ENCODE measurements around the gene YIF1A. TPM values are rescaled to one million over a fixed set of nuclear protein-coding genes. Genes with fewer than 3 reads are reported as not detected.

YIF1A gene
- total and polyA plus RNA-seq, 7 donors = 30.3 to 104 (median 59.2) TPM

DNA sequence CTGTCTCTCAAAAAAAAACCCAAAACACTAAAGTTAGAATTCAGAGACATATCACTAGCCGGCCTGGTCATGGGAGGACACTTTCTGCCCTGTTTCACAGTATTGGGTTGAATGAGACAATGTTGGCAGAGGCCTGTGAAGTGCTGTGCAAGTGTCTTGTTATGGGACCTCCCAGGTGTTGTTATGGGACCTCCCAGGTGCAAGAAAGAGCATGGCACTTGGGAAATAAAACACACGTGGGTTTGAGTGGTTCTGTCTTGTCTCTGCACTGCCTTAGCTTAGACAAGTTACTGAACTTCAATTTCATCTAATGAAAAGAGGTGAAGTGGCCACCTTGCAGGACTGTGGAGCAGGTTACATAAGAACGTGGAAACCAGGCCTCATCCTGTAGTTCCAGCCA, 49.4 kb downstream of the YIF1A start:
- Histone ChIP-seq H3K4me1 (no peaks in the 10 kb centered on the region), H3K9me3 (no peaks in the 10 kb centered on the region), H3K27me3 (no peaks in the 10 kb centered on the region), H3K36me3 (peaks cover under 1 to 82% (median 32%) of the 10 kb centered on the region in 4 donors), H3K27ac (no peak overlapping the region), H3K4me3 (no peak overlapping the region)
- TF ChIP-seq, protein P1, sequence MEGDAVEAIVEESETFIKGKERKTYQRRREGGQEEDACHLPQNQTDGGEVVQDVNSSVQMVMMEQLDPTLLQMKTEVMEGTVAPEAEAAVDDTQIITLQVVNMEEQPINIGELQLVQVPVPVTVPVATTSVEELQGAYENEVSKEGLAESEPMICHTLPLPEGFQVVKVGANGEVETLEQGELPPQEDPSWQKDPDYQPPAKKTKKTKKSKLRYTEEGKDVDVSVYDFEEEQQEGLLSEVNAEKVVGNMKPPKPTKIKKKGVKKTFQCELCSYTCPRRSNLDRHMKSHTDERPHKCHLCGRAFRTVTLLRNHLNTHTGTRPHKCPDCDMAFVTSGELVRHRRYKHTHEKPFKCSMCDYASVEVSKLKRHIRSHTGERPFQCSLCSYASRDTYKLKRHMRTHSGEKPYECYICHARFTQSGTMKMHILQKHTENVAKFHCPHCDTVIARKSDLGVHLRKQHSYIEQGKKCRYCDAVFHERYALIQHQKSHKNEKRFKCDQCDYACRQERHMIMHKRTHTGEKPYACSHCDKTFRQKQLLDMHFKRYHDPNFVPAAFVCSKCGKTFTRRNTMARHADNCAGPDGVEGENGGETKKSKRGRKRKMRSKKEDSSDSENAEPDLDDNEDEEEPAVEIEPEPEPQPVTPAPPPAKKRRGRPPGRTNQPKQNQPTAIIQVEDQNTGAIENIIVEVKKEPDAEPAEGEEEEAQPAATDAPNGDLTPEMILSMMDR (IDR thresholded peaks at IDR 0.05) = no peak
- TF ChIP-seq POLR2AphosphoS5 (IDR thresholded peaks at IDR 0.05) (no peak), EP300 (IDR thresholded peaks at IDR 0.05) (no peak), POLR2A (IDR thresholded peaks at IDR 0.05) (no peak)
- intact Hi-C loops (cut with DNase I) = no loop called here
- 84 to 87% methylated on average over 3 of the region's 3 CpGs for WGBS, 2 donors
- DNase-seq = no peak

DNA sequence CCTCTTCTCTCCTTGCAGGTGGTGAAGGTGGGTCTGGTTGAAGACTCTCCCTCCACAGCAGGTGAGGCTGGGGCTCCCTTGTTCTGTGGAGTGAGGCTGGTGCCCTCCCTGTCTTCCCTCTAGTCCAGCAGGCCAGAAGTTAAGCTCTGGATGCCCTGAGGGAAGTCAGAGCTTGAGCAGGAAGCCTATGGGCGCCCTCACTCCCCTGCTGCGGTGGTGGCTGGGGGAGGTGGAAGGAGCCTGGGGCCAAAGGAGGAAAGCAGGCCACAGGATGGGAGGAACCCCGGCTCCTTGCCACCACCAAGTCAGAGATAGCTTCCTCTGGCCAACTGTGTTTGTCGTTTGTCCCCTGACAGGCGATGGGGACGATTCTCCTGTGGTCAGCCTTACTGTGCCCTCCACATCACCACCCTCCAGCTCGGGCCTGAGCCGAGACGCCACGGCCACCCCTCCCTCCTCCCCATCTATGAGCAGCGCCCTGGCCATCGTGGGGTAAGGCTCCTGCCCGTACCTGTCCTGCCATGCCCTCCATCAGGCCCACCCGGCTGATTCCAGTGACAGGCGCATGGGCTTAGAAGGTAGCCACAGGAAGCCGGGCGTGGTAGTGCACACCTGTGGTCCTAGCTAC, 50.0 kb downstream of the YIF1A start:
- 94% methylated on average over 17 of the region's 17 CpGs for WGBS, 2 donors
- Histone ChIP-seq H3K27ac (no peak overlapping the region), H3K4me1 (no peaks in the 10 kb centered on the region), H3K27me3 (no peaks in the 10 kb centered on the region), H3K36me3 (peaks cover 6 to 88% (median 35%) of the 10 kb centered on the region in 4 donors), H3K9me3 (no peaks in the 10 kb centered on the region), H3K4me3 (no peak overlapping the region)
- intact Hi-C loops (cut with DNase I) = no loop called here
- DNase-seq = no peak
- no peak for TF ChIP-seq EP300 (IDR thresholded peaks at IDR 0.05)
- TF ChIP-seq, protein P1 (IDR thresholded peaks at IDR 0.05) = no peak
- no peak for TF ChIP-seq POLR2AphosphoS5 (IDR thresholded peaks at IDR 0.05)
- no peak for TF ChIP-seq POLR2A (IDR thresholded peaks at IDR 0.05)

DNA sequence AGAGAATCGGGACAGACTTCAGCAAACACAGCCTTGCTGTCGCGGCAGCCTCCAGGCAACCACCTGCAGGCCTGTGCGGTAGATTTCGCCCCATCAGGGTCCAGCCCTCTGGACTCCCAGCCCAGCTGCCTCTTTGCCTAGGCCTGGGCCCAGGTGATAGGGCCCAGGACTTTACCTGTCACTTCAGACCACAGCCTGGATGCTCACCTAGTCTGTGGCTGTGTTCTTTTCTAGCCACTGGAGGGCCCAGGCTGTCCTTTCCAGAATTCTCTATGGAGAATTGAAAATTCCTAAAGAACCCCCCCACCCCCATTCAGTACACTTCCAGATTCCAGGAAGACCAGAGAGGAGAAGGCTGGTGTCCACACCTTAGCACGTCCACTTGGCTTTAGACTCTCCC, 51.1 kb downstream of the YIF1A start:
- H3K9me3 ChIP-seq = no peaks in the 10 kb centered on the region
- 96 to 97% methylated on average over 6 of the region's 6 CpGs for WGBS, 2 donors
- H3K4me1 ChIP-seq = no peaks in the 10 kb centered on the region
- intact Hi-C loops (cut with DNase I) = no loop called here
- DNase-seq = no peak
- TF ChIP-seq EP300 (IDR thresholded peaks at IDR 0.05) (no peak), POLR2A (IDR thresholded peaks at IDR 0.05) (no peak), POLR2AphosphoS5 (IDR thresholded peaks at IDR 0.05) (no peak)
- TF ChIP-seq, protein P1 (IDR thresholded peaks at IDR 0.05) = no peak
- no peak overlapping the region for H3K4me3 ChIP-seq
- no peaks in the 10 kb centered on the region for H3K27me3 ChIP-seq
- H3K36me3 ChIP-seq = peaks cover 9 to 90% (median 45%) of the 10 kb centered on the region in 4 donors
- no peak overlapping the region for H3K27ac ChIP-seq

DNA sequence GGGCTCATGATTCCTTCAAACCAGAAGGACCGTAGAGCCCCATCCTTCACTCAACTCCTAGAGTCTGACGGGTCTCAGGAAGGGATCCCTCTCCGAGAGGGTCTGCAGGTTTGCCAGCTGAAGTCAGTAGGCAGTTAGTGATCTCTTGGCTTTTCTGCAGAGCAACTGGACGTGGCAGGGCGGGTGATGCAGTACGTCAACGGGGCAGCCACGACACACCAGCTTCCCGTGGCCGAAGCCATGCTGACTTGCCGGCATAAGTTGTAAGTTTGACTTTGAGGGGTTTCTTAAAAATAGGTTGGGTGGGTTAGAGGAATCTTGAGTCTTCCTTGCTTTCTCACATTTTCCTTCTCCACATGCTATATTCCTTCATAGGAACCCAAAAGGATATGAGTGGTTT, 53.8 kb downstream of the YIF1A start:
- intact Hi-C loops (cut with DNase I) = no loop called here
- H3K27me3 ChIP-seq = no peaks in the 10 kb centered on the region
- H3K4me3 ChIP-seq = no peak overlapping the region
- H3K9me3 ChIP-seq = no peaks in the 10 kb centered on the region
- no peak for DNase-seq
- WGBS, 2 donors = 95 to 96% methylated on average over 11 of the region's 11 CpGs
- no peak for TF ChIP-seq POLR2AphosphoS5 (IDR thresholded peaks at IDR 0.05)
- no peak for TF ChIP-seq POLR2A (IDR thresholded peaks at IDR 0.05)
- TF ChIP-seq, protein P1 (IDR thresholded peaks at IDR 0.05) = no peak
- no peak for TF ChIP-seq EP300 (IDR thresholded peaks at IDR 0.05)
- H3K36me3 ChIP-seq = peaks cover 9 to 90% (median 57%) of the 10 kb centered on the region in 4 donors
- H3K4me1 ChIP-seq = no peaks in the 10 kb centered on the region
- H3K27ac ChIP-seq = no peak overlapping the region

Other genes with a start within 250 kb of the YIF1A start
- not detected for gene GAL3ST3, start 240.0 kb downstream of the YIF1A start, total RNA-seq
- gene GAL3ST3, start 240.0 kb downstream of the YIF1A start, polyA plus RNA-seq = under 1 TPM in 1 of 3 donors, not detected in 2; 0.04 TPM
- 100 to 1,000 TPM in 2 of 4 donors, 10 to 100 TPM in 2; 75.5 to 122 (median 102) TPM for gene SF3B2, start 236.8 kb downstream of the YIF1A start, total RNA-seq
- gene SF3B2, start 236.8 kb downstream of the YIF1A start, polyA plus RNA-seq = 100 to 1,000 TPM in 1 of 3 donors, 10 to 100 TPM in 2; 71.7 to 119 (median 91.9) TPM
- 10 to 100 TPM; 16.3 to 75.9 (median 26.5) TPM for gene PACS1, start 218.9 kb downstream of the YIF1A start, total RNA-seq
- 10 to 100 TPM in 1 of 3 donors, 1 to 10 TPM in 2; 2.1 to 28.0 (median 5.4) TPM for gene PACS1, start 218.9 kb downstream of the YIF1A start, polyA plus RNA-seq
- gene KLC2, start 31.4 kb downstream of the YIF1A start, total RNA-seq = 10 to 100 TPM; 16.1 to 29.9 (median 24.1) TPM
- 10 to 100 TPM in 1 of 3 donors, 1 to 10 TPM in 2; 5.4 to 20.5 (median 6.5) TPM for gene KLC2, start 31.4 kb downstream of the YIF1A start, polyA plus RNA-seq
- 10 to 100 TPM; 65.4 to 93.7 (median 77.3) TPM for gene RAB1B, start 20.5 kb downstream of the YIF1A start, total RNA-seq
- 100 to 1,000 TPM; 196 to 286 (median 243) TPM for gene RAB1B, start 20.5 kb downstream of the YIF1A start, polyA plus RNA-seq
- gene CNIH2, start 11.0 kb downstream of the YIF1A start, total RNA-seq = 1 to 10 TPM in 1 of 4 donors, not detected in 3; 1.7 TPM
- gene CNIH2, start 11.0 kb downstream of the YIF1A start, polyA plus RNA-seq = under 1 TPM in 1 of 3 donors, not detected in 2; 0.63 TPM
- under 1 TPM in 2 of 4 donors, not detected in 2; 0.27 to 0.36 TPM for gene TMEM151A, start 2.8 kb upstream of the YIF1A start, total RNA-seq
- gene TMEM151A, start 2.8 kb upstream of the YIF1A start, polyA plus RNA-seq = under 1 TPM in 1 of 3 donors, not detected in 2; 0.36 TPM
- gene CD248, start 27.9 kb upstream of the YIF1A start, total RNA-seq = 10 to 100 TPM in 2 of 4 donors, 1 to 10 TPM in 2; 5.8 to 26.3 (median 13.0) TPM
- 10 to 100 TPM in 1 of 3 donors, 1 to 10 TPM in 2; 1.2 to 13.7 (median 3.0) TPM for gene CD248, start 27.9 kb upstream of the YIF1A start, polyA plus RNA-seq
- gene RIN1, start 47.3 kb upstream of the YIF1A start, total RNA-seq = 1 to 10 TPM in 3 of 4 donors, under 1 TPM in 1; 0.68 to 6.1 (median 2.4) TPM
- gene RIN1, start 47.3 kb upstream of the YIF1A start, polyA plus RNA-seq = 10 to 100 TPM in 1 of 3 donors, 1 to 10 TPM in 2; 2.4 to 10.2 (median 3.2) TPM
- gene BRMS1, start 56.0 kb upstream of the YIF1A start, total RNA-seq = 10 to 100 TPM; 20.2 to 36.2 (median 24.9) TPM
- 10 to 100 TPM; 65.4 to 81.8 (median 72.1) TPM for gene BRMS1, start 56.0 kb upstream of the YIF1A start, polyA plus RNA-seq
- gene B4GAT1, start 58.5 kb upstream of the YIF1A start, total RNA-seq = 10 to 100 TPM; 41.4 to 43.5 (median 43.1) TPM
- gene B4GAT1, start 58.5 kb upstream of the YIF1A start, polyA plus RNA-seq = 10 to 100 TPM in 1 of 3 donors, 1 to 10 TPM in 2; 4.2 to 17.4 (median 4.8) TPM
- gene SLC29A2, start 82.6 kb upstream of the YIF1A start, total RNA-seq = under 1 TPM; 0.41 to 0.99 (median 0.63) TPM
- 10 to 100 TPM in 1 of 3 donors, 1 to 10 TPM in 2; 2.4 to 28.0 (median 2.5) TPM for gene SLC29A2, start 82.6 kb upstream of the YIF1A start, polyA plus RNA-seq
- 1 to 10 TPM in 1 of 4 donors, under 1 TPM in 3; 0.49 to 2.5 (median 0.83) TPM for gene NPAS4, start 131.9 kb upstream of the YIF1A start, total RNA-seq
- under 1 TPM in 1 of 3 donors, not detected in 2; 0.19 TPM for gene NPAS4, start 131.9 kb upstream of the YIF1A start, polyA plus RNA-seq
- 10 to 100 TPM; 54.2 to 77.8 (median 61.3) TPM for gene MRPL11, start 149.7 kb upstream of the YIF1A start, total RNA-seq
- 100 to 1,000 TPM in 1 of 3 donors, 10 to 100 TPM in 2; 60.6 to 110 (median 70.3) TPM for gene MRPL11, start 149.7 kb upstream of the YIF1A start, polyA plus RNA-seq
- gene PELI3, start 177.8 kb upstream of the YIF1A start, total RNA-seq = 10 to 100 TPM; 16.9 to 26.4 (median 23.0) TPM
- 1 to 10 TPM; 5.0 to 6.0 (median 5.3) TPM for gene PELI3, start 177.8 kb upstream of the YIF1A start, polyA plus RNA-seq
- gene DPP3, start 191.3 kb upstream of the YIF1A start, total RNA-seq = 10 to 100 TPM in 1 of 4 donors, 1 to 10 TPM in 3; 5.1 to 15.5 (median 9.4) TPM
- gene DPP3, start 191.3 kb upstream of the YIF1A start, polyA plus RNA-seq = 10 to 100 TPM; 33.0 to 86.5 (median 66.6) TPM
- gene BBS1, start 221.5 kb upstream of the YIF1A start, total RNA-seq = 10 to 100 TPM; 50.2 to 91.4 (median 57.8) TPM
- 10 to 100 TPM in 1 of 3 donors, 1 to 10 TPM in 2; 7.8 to 19.0 (median 9.0) TPM for gene BBS1, start 221.5 kb upstream of the YIF1A start, polyA plus RNA-seq